Aorta (tissue), 5 donors: Measurements from ENCODE around the gene NPAS3. TPM values are rescaled to one million over a fixed set of nuclear protein-coding genes. Genes with fewer than 3 reads are reported as not detected.

ENCODE experiments used
- ATAC-seq: fragments of 200-7000 bp; cut with Tn5 transposase; one replicate; pipeline ENCODE4 v1.9.1; 2022; ENCODE audit warnings: moderate library complexity; ENCODE audit not compliant: low FRiP score
- DNase-seq, 2 donors: peaks; one replicate each; pipeline ENCODE4 v3.0.0-alpha.2; 2020
- H3K27ac ChIP-seq, 2 donors: one replicate each; pipeline ENCODE4 v1.5.1; 2013; ENCODE audit warnings: low read length in 2 of 2, mild to moderate bottlenecking in 2 of 2, moderate library complexity in 2 of 2, control low read depth in 1 of 2, inconsistent platforms in 1 of 2, low read depth in 1 of 2
- H3K27me3 ChIP-seq, 2 donors: one replicate each; pipeline ENCODE4 v1.6.1; 2013; ENCODE audit warnings: control low read depth in 1 of 2, low read length in 1 of 2, mild to moderate bottlenecking in 1 of 2, moderate library complexity in 1 of 2; ENCODE audit not compliant: insufficient read depth in 2 of 2, control insufficient read depth in 1 of 2
- H3K36me3 ChIP-seq, 2 donors: one replicate each; pipeline ENCODE4 v1.6.1; 2013; ENCODE audit warnings: control low read depth in 1 of 2, low read length in 1 of 2, mild to moderate bottlenecking in 1 of 2; ENCODE audit not compliant: insufficient read depth in 2 of 2, control insufficient read depth in 1 of 2
- H3K4me1 ChIP-seq, 2 donors: one replicate each; pipeline ENCODE4 v1.6.1; 2013; ENCODE audit warnings: low read length in 2 of 2, control low read depth in 1 of 2, mild to moderate bottlenecking in 1 of 2, moderate library complexity in 1 of 2; ENCODE audit not compliant: insufficient read depth in 2 of 2, control insufficient read depth in 1 of 2
- H3K4me3 ChIP-seq, 2 donors: one replicate each; pipeline ENCODE4 v1.5.1; 2013; ENCODE audit warnings: low read length in 2 of 2, control low read depth in 1 of 2, mild to moderate bottlenecking in 1 of 2
- H3K9me3 ChIP-seq: one replicate; pipeline ENCODE4 v1.6.1; 2013; ENCODE audit warnings: mild to moderate bottlenecking, low read length; ENCODE audit not compliant: control insufficient read depth
- WGBS, 2 donors: extraction: QIAGEN DNeasy Blood & Tissue Kit; methylation state at CpG; one replicate each; pipeline ENCODE4 v1.1.7; 2013; 5-methylcytosine and 5-hydroxymethylcytosine counted together
- intact Hi-C, 2 donors: fragments of 100-400 bp; cut with DNase I; formaldehyde crosslinking; loops; one replicate each; pipeline versions ENCODE4 v1.14.2 to v1.15.0; 2022
- polyA plus RNA-seq, 2 donors: library from polyadenylated mRNA; stranded (reverse); fragments of 200-250 nt; gene quantifications; one replicate each; pipeline ENCODE4 v1.2.3, GENCODE V29; 2013
- total RNA-seq, 2 donors: library from RNA; stranded (reverse); fragmentation: NEBNext Ultra II Directional; extraction: Animal tissue kit (Norgen Biotek cat#: 25700); gene quantifications; one replicate each; pipeline ENCODE4 v1.2.1, GENCODE V29; 2021
- donor health status: healthy with polysubstance abuse.
- donor health status: Bipolar disorder and iron deficiency.
- donor health status: DM: no; HTN: no; CAD: no.
- donor health status: DM: no; HTN: no; CAD: no.
- donor health status: DM: yes; HTN: yes; CAD: no.

Gene NPAS3
- total and polyA plus RNA-seq, 4 donors, result 0.13 to 4.3 (median 0.50) TPM

DNA sequence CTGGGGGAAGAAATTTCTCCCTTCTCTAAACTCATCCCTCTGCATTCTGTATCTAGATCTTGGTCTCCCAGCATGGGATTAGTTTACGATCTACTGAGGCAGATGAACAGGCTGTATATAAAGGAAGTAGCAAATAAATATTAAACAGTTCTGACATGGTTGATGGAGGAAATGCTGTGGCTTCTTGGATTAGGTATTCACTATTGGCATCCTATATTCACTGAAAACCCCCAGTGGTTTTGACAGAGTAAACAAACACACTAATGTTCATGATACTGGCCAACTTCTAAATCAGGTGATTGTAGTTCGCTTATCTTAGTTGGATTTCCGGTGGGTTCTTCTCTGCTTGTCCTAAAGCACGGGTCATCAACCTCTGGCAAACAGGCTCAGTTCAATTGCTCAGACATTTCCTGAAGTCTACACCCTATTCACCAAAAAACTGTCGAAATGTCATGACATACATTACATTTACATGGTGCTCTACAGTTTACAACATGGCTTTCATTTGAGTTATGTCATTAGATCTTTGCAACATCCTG is 578.3 kb downstream of the NPAS3 start:
- H3K36me3 ChIP-seq, result no peaks in the 10 kb centered on the region
- intact Hi-C loops, result no loop called here
- no peak overlapping the region for H3K4me3 ChIP-seq
- H3K27me3 ChIP-seq, result no peaks in the 10 kb centered on the region
- no peak for ATAC-seq
- H3K27ac ChIP-seq, result no peak overlapping the region
- no peaks in the 10 kb centered on the region for H3K9me3 ChIP-seq
- DNase-seq, result no peak
- no peaks in the 10 kb centered on the region for H3K4me1 ChIP-seq
- 85 to 86% methylated on average over 5 of the region's 5 CpGs for WGBS, 2 donors

DNA sequence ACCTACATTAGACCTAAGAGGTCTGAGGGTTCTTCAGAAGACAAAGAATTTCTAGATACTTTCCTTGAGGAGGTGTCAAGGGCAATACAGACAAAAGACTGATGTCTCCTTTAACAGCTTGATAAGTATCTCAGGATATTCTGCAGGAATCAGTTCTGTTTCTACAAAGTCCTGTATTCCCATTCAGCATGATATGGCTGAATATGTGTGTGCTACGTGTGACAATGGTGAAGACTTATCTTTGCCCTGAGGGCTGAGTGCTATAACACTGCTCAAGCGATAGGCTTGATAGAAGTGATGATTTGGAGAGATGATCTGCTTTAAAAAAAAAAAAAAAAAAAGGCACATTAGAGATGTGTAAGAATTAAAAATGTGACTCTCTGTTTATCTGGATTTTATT is 582.5 kb downstream of the NPAS3 start:
- H3K27ac ChIP-seq, result no peak overlapping the region
- ATAC-seq, result no peak
- peaks cover 0 to 2% of the 10 kb centered on the region in 2 donors for H3K27me3 ChIP-seq
- no peaks in the 10 kb centered on the region for H3K36me3 ChIP-seq
- no peak overlapping the region for H3K4me3 ChIP-seq
- DNase-seq, result no peak
- intact Hi-C loops, result no loop called here
- WGBS, 2 donors, result 62 to 85% methylated on average over 2 of the region's 2 CpGs
- H3K4me1 ChIP-seq, result no peaks in the 10 kb centered on the region
- H3K9me3 ChIP-seq, result no peaks in the 10 kb centered on the region

DNA sequence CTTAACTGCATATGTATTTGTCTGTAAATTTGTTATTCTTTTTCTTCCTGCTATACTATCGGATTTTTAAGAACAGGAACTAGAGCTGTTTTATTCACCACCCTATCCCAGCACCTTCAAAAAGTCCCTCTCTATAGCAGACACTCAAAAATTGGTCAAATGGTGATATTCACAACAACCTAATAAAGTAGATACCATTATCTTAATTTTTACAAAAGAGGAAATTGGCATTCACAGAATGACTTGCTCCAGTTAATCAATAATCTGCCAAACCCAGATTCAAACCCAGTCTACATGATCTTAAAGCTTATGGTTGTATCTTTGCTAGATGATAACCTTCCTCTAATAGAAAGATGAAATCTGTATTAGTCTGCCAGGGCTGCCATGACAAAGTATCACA is 585.6 kb downstream of the NPAS3 start:
- no peaks in the 10 kb centered on the region for H3K4me1 ChIP-seq
- no peak for ATAC-seq
- WGBS, 2 donors, result 76 to 82% methylated on average over 1 of the region's 1 CpG
- H3K9me3 ChIP-seq, result no peaks in the 10 kb centered on the region
- intact Hi-C loops, result no loop called here
- no peak overlapping the region for H3K27ac ChIP-seq
- no peak overlapping the region for H3K4me3 ChIP-seq
- H3K27me3 ChIP-seq, result peaks cover 0 to 2% of the 10 kb centered on the region in 2 donors
- DNase-seq, result no peak
- H3K36me3 ChIP-seq, result no peaks in the 10 kb centered on the region

DNA sequence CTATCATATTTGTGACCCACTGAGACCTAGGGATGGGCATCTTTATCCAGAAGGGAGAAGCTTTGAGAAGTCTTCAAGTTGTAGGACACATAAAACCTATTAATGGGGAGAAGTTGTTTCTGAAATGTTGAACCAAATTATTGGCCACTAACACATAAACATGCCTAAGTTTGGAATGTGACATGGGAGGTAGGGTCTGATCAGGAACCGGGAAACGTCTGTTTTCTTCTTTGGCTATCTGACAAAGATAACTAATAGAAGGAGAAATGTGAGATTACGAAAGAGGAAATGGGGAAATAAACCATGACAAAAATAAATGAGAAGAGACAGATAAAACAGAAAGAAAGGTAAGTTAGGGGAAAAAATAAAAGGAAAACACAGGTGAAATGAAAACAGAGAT is 586.9 kb downstream of the NPAS3 start:
- DNase-seq (no peak), ATAC-seq (no peak)
- no peak overlapping the region for H3K27ac ChIP-seq
- no peaks in the 10 kb centered on the region for H3K9me3 ChIP-seq
- WGBS, 2 donors, result 20 to 27% methylated on average over 3 of the region's 3 CpGs
- peaks cover 0 to 2% of the 10 kb centered on the region in 2 donors for H3K27me3 ChIP-seq
- no peaks in the 10 kb centered on the region for H3K36me3 ChIP-seq
- intact Hi-C loops, result no loop called here
- H3K4me3 ChIP-seq, result no peak overlapping the region
- H3K4me1 ChIP-seq, result no peaks in the 10 kb centered on the region

DNA sequence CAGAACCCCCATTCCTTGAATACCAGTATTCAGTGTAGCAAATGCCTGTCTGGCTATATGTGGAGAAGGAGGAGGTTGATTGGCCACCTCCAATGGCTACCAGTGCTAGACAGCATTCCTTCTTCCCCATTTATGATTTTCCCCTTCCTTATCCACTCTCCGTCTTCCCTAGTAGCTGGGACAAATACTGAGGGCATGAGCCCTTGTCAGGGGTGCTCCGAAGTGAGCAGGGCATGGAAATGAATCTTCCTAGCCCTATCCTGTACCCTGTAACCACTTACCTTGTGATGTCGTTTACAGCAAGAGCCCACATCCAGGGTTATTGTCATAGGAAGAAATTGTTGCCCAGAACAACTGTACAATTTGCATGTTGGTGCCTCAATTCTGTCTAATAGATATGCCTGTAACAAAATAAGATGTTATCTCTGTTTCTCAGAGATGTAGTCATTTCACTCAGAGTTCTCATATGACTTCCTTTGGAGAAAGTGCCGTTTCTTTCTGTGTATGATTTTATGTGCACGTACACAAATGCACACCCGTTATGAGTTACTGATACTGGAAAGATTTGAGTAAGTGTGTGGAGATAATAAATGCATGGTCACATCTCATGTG is 588.5 kb downstream of the NPAS3 start:
- no peak overlapping the region for H3K27ac ChIP-seq
- ATAC-seq (no peak), DNase-seq (no peak)
- H3K27me3 ChIP-seq, result peaks cover 0 to 2% of the 10 kb centered on the region in 2 donors
- intact Hi-C loops, result no loop called here
- H3K4me1 ChIP-seq, result no peaks in the 10 kb centered on the region
- no peaks in the 10 kb centered on the region for H3K36me3 ChIP-seq
- WGBS, 2 donors, result 78 to 88% methylated on average over 6 of the region's 6 CpGs
- no peaks in the 10 kb centered on the region for H3K9me3 ChIP-seq
- H3K4me3 ChIP-seq, result no peak overlapping the region

DNA sequence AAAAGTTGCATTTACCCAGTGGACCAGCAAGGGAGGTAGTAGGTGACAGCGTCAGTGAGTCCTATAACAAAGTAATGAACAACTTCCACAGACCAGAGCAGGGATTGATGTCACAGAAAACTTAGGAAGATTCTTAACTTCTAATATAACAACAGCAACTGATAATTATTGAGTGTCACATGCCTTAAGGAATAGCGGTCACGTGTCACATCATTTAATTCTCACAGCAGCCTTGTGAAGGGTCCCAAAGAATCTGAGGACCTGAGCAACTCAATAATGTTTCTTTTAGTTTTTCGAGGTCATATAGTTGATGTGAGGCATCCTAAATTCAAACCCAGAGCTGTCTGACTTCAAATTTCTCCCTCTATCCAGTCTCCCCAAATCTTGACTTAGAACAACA is 590.0 kb downstream of the NPAS3 start:
- ATAC-seq (no peak), DNase-seq (no peak)
- no peaks in the 10 kb centered on the region for H3K36me3 ChIP-seq
- H3K27ac ChIP-seq, result no peak overlapping the region
- intact Hi-C loops, result no loop called here
- H3K9me3 ChIP-seq, result no peaks in the 10 kb centered on the region
- no peak overlapping the region for H3K4me3 ChIP-seq
- peaks cover 0 to 2% of the 10 kb centered on the region in 2 donors for H3K27me3 ChIP-seq
- no peaks in the 10 kb centered on the region for H3K4me1 ChIP-seq
- 84 to 86% methylated on average over 4 of the region's 4 CpGs for WGBS, 2 donors

DNA sequence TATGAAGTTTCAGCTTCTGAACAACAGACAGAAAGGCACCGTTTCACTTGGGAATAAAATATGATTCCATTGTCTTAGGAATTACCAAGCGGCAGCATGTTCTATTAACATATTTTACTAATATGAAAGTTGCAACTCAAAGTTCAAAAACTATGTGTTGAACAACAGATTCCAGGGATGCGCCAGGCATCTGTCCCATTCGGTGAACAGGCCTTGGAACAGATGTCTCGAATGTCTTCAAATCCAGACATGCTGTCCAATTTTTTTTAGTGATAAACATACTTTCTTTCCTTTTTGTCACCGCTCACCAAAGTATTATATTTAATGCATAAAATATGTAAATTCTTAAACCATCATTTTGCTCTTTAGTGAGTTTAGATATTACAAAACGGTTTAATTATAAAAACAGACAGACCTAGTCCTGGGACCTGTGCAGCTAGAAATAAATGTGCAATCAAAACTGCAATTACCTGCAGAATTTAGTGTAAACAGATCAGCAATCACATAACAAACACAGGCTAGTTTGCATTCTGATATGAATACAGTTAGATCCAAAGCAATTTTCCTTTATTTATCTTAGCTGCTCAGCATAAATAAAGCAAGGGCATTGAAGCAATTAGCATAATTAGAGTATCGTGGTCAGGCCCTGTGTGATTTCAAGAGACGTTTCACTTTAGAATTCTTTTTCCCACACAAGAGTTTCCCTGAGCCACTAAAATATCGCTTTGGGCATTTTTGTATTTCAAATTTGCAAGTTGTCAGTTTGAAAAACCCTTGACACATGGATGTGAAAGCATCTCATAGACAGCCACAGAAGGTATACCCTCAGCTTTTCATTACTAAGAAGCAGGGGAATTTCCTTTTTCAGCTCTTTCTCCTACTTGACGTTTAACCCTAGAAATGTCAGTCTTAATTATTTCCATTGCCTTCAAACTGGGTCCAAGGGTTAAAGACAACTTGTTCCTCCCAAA is 591.4 kb downstream of the NPAS3 start:
- H3K36me3 ChIP-seq, result no peaks in the 10 kb centered on the region
- ATAC-seq (no peak), DNase-seq (no peak)
- H3K27ac ChIP-seq, result no peak overlapping the region
- H3K9me3 ChIP-seq, result no peaks in the 10 kb centered on the region
- H3K4me3 ChIP-seq, result no peak overlapping the region
- H3K4me1 ChIP-seq, result no peaks in the 10 kb centered on the region
- intact Hi-C loops, result no loop called here
- H3K27me3 ChIP-seq, result no peaks in the 10 kb centered on the region
- WGBS, 2 donors, result 66 to 70% methylated on average over 11 of the region's 11 CpGs

DNA sequence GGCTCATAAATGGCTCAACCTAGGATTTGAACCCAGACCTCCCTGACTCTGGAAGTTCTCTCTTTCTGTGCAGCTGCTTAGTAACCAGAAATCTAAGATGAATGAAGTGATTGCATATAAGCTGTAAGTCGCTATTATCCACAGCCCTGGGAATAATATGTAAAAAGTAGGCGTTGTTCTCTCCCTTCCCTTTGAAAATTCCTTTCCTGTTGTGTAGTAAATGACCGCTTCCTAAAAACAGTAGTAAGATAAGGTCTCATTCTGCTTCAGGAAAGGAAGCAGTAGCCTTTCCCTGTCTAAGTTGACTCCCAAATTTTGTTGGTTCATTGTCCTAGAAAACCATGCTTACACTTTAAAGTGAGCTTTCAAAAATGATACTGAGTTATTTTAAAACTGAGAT is 593.9 kb downstream of the NPAS3 start:
- ATAC-seq (no peak), DNase-seq (no peak)
- Histone ChIP-seq H3K4me3 (no peak overlapping the region), H3K4me1 (no peaks in the 10 kb centered on the region), H3K27ac (no peak overlapping the region), H3K36me3 (no peaks in the 10 kb centered on the region), H3K9me3 (no peaks in the 10 kb centered on the region), H3K27me3 (no peaks in the 10 kb centered on the region)
- intact Hi-C loops, result no loop called here
- WGBS, 2 donors, result 60 to 66% methylated on average over 3 of the region's 3 CpGs
